Measurements from ENCODE around the gene PRIMPOL. TPM values are rescaled to one million over a fixed set of nuclear protein-coding genes. Genes with fewer than 3 reads are reported as not detected.
A peak's percentile ranks its signal among the peaks of the same experiment; 100 is the strongest.

The PRIMPOL gene
- total RNA-seq, 2 donors from 2014 or later = 4.6 to 15.0 TPM

DNA sequence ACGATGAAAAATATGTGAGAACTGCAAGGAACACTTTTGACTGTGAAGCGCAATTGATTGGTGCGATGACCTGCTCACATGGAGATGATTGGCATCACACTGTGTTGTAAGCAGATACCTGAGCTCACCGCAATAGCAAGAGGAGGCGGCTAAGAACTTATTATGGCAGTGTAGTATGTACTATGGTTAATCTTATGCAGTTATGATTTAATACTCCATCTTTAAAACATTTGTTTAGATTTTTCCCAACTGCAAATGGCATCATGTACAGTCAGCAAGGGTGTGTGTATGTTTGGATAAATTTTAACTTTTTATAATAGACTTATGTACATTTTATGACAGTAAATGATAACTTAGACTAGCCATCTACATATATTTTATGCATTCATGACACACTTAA, 25.5 kb downstream of the PRIMPOL start:
- Histone ChIP-seq H3K27me3 (no peaks in the 10 kb centered on the region), H3K9me3 (no peaks in the 10 kb centered on the region), H3K4me3 (no peak overlapping the region), H3K36me3 (replicated peaks in 1 of 2; ENCODE audit: insufficient read depth in 1 of 2, low read depth in 2 of 2) (peaks cover 0 to 2% of the 10 kb centered on the region in 2 donors), H3K4me1 (no peaks in the 10 kb centered on the region), H3K27ac (no peak overlapping the region)
- intact Hi-C loops (cut with DNase I) = no loop called here
- no peak for ATAC-seq
- DNase-seq = no peak
- TF ChIP-seq, protein P1, sequence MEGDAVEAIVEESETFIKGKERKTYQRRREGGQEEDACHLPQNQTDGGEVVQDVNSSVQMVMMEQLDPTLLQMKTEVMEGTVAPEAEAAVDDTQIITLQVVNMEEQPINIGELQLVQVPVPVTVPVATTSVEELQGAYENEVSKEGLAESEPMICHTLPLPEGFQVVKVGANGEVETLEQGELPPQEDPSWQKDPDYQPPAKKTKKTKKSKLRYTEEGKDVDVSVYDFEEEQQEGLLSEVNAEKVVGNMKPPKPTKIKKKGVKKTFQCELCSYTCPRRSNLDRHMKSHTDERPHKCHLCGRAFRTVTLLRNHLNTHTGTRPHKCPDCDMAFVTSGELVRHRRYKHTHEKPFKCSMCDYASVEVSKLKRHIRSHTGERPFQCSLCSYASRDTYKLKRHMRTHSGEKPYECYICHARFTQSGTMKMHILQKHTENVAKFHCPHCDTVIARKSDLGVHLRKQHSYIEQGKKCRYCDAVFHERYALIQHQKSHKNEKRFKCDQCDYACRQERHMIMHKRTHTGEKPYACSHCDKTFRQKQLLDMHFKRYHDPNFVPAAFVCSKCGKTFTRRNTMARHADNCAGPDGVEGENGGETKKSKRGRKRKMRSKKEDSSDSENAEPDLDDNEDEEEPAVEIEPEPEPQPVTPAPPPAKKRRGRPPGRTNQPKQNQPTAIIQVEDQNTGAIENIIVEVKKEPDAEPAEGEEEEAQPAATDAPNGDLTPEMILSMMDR (IDR thresholded peaks at IDR 0.05) = no peak
- TF ChIP-seq POLR2A (IDR thresholded peaks at IDR 0.05) = no peak
- 94 to 98% methylated on average over 5 of the region's 5 CpGs for WGBS, 2 donors

DNA sequence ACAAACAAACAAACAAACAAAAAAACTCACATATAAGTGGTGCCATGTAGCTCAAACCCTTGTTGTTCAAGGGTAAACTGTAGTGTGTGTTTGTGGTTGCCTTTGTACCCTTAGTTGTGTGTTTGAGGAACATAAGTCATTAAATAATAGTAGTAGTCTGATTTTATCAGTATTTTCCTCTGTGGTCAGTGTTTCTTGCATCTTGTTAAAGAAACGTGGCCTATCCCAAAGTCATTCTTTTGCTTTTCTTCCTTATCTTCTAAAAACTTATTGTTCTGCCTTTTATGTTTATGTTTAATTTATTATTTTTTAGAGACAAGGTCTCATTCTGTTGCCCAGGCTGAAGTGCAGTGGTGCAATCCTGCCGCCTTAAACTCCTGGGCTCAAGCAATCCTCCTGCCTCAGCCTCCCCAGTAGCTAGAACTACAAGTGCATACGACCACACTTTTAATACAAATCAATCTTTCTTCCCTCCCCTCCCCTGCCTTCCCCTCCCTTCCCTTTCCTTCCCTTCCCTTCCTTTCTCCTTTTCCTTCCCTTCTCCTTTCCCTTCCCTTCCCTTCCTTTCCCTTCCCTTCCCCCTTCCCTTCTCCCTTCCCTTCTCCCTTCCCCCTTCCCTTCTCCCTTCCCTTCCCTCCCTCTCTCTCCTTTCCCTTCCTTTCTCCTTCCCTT, 26.4 kb downstream of the PRIMPOL start:
- Histone ChIP-seq H3K27me3 (no peaks in the 10 kb centered on the region), H3K4me1 (no peaks in the 10 kb centered on the region), H3K9me3 (no peaks in the 10 kb centered on the region), H3K36me3 (replicated peaks in 1 of 2; ENCODE audit: insufficient read depth in 1 of 2, low read depth in 2 of 2) (peaks cover 0 to 2% of the 10 kb centered on the region in 2 donors), H3K4me3 (no peak overlapping the region), H3K27ac (no peak overlapping the region)
- intact Hi-C loops (cut with DNase I) = no loop called here
- 86 to 90% methylated on average over 3 of the region's 3 CpGs for WGBS, 2 donors
- TF ChIP-seq, protein P1 (IDR thresholded peaks at IDR 0.05) = no peak
- TF ChIP-seq POLR2A (IDR thresholded peaks at IDR 0.05) = no peak
- ATAC-seq (no peak), DNase-seq (no peak)

DNA sequence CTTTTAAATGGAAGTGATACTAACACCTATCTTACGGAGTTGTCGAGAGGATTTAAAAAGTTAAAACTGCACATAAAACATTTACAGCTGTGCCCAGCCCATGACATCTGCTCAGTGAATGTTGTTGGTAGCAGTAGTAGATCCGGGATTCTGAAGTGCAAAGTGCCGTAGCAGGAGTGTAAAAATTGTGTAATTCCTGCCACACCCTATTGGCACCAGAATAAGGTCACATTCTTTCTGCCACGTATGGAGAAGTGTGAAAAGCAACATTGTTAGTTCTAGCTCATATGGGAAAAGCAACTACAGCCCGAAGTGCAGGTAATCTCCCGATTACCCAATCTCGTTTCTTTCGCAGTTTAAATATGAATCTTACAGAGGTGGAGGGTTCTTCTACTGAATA, 31.2 kb downstream of the PRIMPOL start:
- Histone ChIP-seq H3K27me3 (no peaks in the 10 kb centered on the region), H3K27ac (no peak overlapping the region), H3K36me3 (replicated peaks in 1 of 2; ENCODE audit: insufficient read depth in 1 of 2, low read depth in 2 of 2) (no peaks in the 10 kb centered on the region), H3K4me1 (no peaks in the 10 kb centered on the region), H3K4me3 (no peak overlapping the region), H3K9me3 (no peaks in the 10 kb centered on the region)
- WGBS, 2 donors = 60 to 66% methylated on average over 9 of the region's 9 CpGs
- intact Hi-C loops (cut with DNase I) = no loop called here
- DNase-seq (no peak), ATAC-seq (no peak)
- TF ChIP-seq POLR2A (IDR thresholded peaks at IDR 0.05) = no peak
- TF ChIP-seq, protein P1 (IDR thresholded peaks at IDR 0.05) = no peak

DNA sequence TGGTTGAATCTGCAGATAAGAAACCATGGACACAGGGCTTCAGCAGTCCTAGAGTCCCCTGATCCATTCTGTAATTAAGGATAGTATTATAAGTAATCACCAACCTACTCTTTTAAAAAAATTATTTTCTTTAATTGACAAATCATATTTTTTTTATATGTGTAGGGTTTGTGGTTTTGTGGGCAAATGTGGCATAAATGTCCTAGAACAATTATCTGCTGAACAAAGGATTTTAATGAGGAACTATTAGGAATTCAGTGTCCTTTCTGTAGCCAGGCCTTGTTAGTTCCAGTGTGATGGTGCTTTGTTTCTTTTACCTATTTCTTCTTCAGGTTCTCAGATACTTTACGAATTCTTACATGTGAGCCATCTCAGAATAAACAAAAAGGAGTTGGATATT, 32.4 kb downstream of the PRIMPOL start:
- intact Hi-C loops (cut with DNase I) = no loop called here
- H3K27me3 ChIP-seq = no peaks in the 10 kb centered on the region
- H3K27ac ChIP-seq = no peak overlapping the region
- ATAC-seq (no peak), DNase-seq (no peak)
- WGBS, 2 donors = 89 to 100% methylated on average over 1 of the region's 1 CpG
- H3K4me1 ChIP-seq = no peaks in the 10 kb centered on the region
- H3K36me3 ChIP-seq (replicated peaks in 1 of 2; ENCODE audit: insufficient read depth in 1 of 2, low read depth in 2 of 2) = no peaks in the 10 kb centered on the region
- H3K9me3 ChIP-seq = no peaks in the 10 kb centered on the region
- H3K4me3 ChIP-seq = no peak overlapping the region
- no peak for TF ChIP-seq POLR2A (IDR thresholded peaks at IDR 0.05)

DNA sequence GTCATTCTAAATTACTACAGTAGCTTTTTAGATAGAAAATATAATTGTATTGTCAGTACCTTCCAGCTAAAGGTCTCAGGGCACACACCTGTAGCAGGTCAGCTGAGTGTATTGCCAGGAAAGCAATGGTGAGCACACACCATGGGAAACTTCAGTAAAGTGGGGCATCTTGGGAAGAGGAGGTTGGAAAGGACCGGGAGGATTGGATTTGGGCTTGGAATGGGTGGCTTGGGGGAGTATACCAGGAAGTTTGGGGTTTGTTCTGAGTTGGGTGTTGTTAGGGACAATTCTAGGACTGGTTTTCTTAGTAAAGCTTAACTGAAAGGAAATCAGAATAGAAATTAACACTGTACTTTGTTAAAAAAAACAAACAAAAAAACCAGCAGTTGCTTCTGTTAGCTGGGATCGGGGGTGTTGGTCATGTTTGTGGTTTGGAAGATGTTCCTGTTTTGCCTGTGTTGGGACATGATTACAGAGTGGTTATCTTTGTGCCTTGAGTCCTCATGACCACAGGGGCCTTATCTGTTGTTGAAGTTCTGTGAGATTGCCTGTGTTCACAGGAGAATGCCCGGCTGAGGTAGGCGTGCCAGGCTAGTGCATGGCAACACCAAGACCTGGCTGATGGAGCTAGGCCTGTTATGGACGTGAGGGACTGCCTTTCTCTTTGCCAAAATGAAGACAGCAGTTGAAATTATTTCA, 35.1 kb downstream of the PRIMPOL start:
- Histone ChIP-seq H3K27me3 (no peaks in the 10 kb centered on the region), H3K9me3 (no peaks in the 10 kb centered on the region), H3K4me1 (no peaks in the 10 kb centered on the region), H3K36me3 (replicated peaks in 1 of 2; ENCODE audit: insufficient read depth in 1 of 2, low read depth in 2 of 2) (no peaks in the 10 kb centered on the region), H3K27ac (peak overlapping the region in 1 of 4 donors; percentile 39), H3K4me3 (no peak overlapping the region)
- ATAC-seq (no peak), DNase-seq (peak in 1 of 4 donors; percentile 32)
- WGBS, 2 donors = 60 to 80% methylated on average over 3 to 5 of the region's 5 CpGs
- TF ChIP-seq, protein P1 (IDR thresholded peaks at IDR 0.05) = no peak
- no peak for TF ChIP-seq POLR2A (IDR thresholded peaks at IDR 0.05)
- intact Hi-C loops (cut with DNase I) = no loop called here
